NCI-H2107 treated with DMSO at 0.1 percent for 48 hours (cell line): ENCODE measurements around the gene NHLRC2.

Experiments
- DNase-seq: peaks from one replicate; lab custom pipeline; 2025; ENCODE audit not compliant: unreplicated experiment; lab: John Stamatoyannopoulos, UW

The NHLRC2 gene

DNA sequence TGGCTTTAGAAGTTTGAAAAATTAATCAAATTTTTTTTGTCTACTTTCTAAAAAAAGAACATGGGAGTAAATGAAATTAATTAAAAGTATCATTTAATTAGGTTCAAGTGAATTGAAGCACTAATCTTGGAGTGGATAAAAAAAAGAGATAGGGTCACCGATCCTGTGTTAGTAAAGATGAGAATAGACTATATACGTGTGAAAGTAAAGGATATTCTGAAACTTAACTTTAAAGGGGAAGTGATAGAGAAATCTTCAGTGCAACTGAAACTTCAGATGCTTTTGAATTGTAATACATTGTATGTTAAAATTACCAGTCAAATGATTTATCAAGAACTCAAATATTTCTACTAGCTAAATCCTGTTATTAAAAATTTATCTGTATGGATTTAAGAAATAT is 4.8 kb downstream of the NHLRC2 start:
- DNase-seq = no peak

DNA sequence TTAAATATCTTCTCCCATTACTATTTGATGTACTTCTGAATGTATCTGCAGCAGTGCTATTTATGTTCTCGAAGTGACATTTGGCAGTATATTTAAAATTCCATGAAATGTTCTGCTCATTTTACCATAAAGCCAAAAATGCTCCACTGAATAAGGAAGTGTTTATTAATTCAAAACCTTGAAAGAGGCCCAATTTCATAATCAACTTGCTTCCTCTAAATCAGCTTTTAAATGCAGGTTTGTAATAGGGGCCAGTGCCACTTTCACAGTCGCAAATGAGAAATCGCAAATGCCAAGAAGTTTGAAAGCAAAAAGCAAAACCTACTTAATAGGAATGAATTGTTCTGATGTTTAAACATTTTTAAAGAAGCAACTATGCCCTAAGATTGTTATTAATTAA is 11.4 kb downstream of the NHLRC2 start:
- no peak for DNase-seq

DNA sequence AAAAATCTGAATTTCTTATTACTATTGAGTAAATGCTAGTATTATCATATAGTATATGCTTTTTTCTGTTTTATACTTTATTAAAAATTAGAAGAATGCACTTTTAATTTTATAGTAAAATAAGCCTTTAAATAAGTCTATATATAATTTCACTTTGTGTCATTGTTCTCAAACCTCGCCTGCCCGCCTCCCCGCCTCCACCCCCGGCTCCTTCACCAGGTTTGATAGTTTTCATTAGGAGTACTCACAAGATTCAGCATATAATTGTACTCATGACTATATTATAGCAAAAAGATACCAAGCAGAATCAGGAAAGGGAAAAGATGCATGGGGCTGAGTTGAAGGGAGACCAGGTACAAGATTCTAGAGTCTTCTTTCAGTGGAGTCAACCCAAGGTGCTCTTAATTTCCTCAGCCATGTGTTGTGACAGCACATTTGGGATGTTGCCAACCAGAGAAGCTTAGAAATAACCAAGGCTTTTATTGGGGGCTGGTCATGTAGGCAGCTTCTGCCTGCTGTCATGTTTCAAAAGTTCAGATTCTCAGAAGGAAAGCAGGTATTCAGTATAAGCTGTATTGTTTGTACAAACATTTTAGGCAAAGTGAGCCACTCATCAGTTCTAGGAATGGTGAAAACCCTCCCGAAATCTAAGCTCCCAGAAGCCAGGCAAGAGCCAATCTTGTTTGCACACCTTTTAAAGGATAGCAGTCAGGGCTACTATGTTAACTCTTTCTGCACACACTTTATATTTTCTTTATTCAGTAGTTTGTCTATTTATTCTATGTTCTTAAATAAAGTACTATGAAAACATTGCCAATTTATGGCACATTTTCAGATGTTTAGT is 12.3 kb downstream of the NHLRC2 start:
- DNase-seq = no peak

DNA sequence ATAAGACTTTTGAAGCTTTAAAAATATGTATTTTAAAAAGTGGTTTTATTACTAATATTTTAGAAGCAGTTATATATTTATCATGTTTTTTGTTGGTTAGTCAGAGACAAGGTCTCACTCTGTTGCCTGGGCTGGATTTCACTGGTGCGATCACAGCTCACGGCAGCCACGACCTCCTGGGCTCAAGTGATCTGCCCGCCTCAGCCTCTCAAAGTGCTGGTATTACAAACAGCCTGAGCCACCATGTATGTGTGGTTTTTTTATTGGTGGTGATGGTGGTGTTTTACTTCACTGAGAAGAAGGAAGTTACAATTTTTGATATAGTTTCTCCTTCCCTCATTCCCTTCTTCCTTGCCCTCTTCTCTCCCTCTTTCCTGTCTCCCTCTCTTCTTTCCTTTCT is 13.4 kb downstream of the NHLRC2 start:
- DNase-seq = no peak

DNA sequence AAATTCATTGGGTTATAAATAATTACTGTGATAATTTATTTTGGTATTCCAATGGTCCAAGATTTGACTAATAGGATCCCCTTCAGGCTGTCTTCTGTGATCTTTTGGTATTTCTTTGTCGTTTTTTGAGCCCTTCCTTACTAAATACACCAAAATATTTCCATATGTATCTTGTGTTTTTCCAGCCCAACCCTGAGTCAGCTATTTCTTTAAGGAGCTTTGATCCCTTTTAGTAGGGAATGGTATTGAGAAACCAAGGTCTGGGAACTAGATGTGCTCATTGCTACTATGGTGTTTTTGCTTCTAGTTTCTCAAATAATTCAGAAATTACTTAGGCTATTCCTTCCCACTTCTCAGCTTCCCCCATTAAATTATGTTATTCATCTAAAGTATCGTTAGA is 15.3 kb downstream of the NHLRC2 start:
- no peak for DNase-seq

DNA sequence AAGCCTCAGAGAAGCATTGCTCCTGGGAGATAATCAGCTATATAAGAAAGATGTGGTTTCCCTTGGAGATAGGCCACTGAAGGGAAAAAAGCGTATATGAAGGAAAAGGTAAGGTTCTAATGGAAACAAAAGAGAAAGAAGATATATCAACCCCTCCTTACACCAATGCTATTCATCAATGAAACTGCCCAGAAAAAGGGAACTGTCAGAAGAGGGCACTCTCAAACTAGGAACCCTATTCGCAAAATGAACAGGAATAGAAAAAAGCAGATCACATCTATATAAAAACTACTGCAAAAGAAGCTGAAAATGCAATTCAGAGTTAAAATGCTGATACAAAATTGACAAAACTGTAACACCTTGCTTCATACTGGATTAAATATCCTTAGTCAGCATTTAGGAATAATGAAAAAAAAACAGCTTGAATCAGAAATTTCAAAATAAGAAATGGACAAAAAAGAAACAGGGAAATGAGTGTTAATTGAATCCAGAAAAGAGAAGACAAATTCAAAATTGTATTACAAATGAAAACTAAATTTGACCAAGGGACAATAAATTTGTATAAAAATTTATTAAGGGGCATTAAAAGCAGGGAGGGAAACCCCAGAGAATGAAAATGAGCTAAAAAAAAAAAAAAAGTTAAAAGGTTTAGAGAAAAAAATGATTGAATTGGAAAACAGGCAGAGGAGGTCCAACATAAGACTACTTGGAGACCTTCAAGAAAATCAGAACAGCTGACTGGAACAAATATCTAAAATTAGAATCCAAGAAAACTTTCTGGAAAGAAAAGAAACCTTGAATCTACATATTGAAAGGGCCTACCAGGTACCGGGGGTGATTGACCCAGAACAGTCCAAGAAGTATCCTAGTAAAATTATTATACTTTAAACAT is 17.9 kb downstream of the NHLRC2 start:
- no peak for DNase-seq

DNA sequence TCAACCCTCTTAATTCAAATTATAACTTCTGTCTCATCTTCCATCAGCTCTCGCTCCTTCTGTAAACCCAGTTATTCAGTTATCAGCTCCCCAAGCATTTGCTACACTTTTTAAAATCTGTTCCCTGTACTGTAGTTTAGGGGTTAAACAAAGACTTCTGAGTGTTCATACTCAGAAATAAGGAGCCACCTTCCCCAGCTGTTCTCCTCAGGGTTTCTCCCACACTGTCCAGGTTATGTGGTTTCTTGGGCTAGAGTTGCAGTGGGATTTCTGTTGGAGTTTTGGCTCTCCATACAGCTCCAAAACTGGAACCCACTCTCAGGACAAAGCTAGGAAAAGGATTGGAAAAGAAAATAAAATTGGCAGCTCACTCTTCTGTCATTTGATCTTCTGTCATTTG is 20.8 kb downstream of the NHLRC2 start:
- DNase-seq = no peak

DNA sequence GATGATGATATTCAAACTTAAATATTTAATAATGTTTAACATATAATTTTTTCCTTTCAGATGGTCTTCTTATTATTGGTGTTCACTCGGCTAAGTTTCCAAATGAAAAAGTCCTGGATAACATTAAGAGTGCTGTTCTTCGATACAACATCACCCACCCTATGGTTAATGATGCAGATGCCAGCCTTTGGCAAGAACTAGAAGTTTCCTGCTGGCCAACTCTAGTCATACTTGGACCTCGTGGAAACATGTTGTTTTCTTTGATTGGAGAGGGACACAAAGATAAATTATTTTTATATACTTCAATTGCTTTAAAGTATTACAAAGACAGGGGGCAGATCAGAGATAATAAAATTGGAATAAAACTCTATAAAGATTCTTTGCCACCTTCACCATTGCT is 22.0 kb downstream of the NHLRC2 start:
- DNase-seq = no peak

DNA sequence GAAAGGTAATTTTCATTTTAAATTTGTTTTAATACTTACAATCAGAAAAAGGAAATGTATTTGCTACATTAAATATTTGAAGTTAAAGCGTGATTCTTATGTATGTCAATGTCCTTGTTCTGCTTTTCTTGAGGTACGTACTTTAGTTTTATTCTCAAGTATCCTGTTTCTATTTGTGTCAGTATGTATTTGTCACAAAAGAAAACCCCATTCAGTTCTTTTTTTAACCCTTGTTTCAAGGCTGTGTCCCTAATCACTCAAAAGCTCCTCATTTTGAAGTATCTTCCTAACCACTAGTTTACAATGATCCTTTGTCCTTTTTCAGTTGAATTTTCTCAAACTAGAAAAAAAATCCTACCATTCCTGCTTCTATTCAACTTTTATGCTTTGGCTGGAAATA is 25.2 kb downstream of the NHLRC2 start:
- no peak for DNase-seq

DNA sequence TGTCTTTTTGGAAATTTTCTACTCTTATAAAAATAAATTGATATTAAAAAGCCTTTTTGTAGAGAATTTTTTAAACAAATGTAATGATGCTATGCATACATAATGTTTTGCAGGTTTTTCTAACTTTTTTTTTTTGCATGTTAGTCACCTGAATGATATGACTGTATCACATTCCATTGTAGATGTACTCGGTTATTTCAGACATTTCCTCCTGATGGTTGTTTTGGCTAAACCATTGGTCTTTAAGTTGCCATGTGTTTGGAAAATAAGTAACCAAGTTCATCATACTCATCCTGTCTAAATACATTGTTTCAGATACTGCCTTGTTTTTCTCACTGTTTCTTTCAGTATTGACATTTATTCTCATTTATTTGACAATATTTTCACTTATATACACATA is 25.8 kb downstream of the NHLRC2 start:
- DNase-seq = no peak

DNA sequence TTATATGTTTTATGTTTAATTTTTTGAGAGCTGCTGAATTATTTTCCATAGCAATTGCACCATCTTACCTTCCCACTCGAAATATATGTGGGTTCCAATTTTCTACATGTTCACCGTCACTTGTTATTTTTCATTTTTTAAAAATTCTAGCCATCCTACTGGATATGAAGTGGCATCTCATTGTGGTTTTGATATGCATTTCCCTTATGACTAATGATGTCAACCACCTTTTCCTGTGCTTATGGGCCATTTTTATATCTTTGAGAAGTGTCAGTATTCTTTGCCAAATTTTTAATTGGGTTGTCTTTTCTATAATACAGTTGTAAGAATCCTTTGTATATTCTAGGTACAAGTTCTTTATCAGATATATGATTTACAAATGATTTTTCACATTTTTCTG is 27.8 kb downstream of the NHLRC2 start:
- DNase-seq = no peak

DNA sequence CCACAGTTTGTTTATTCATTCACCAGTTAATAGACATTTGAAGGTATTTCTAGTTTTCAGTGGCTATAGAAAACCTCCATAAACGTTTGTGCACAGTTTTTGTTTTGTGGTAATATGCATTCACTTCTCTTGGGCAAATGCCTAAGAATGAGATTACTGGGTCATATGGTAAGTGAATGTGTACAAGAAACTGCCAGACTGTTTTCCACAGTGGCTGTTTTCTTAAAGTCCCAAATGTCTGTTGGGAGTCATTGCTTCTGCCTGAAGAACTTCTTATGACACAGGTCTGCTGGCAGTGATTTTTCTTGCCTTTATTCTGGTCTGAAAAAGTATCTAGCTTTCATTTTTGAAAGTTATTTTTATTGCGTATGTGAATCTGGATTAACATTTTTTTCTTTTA is 35.5 kb downstream of the NHLRC2 start:
- no peak for DNase-seq

DNA sequence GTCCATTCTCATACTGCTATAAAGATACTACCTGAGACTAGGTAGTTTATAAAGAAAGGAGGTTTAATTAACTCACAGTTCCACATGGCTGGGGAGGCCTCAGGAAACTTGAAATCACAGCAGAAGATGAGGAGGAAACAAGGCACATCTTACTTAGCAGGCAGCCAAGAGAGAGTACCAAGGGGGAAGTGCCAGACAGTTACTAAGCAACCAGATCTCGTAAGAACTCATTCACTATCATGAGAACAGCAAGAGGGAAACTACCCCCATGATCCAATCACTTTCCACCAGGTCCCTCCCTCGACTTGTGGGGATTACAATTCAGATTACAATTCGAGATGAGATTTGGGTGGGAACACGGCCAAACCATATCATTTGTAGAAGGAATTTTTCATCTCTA is 36.3 kb downstream of the NHLRC2 start:
- no peak for DNase-seq

DNA sequence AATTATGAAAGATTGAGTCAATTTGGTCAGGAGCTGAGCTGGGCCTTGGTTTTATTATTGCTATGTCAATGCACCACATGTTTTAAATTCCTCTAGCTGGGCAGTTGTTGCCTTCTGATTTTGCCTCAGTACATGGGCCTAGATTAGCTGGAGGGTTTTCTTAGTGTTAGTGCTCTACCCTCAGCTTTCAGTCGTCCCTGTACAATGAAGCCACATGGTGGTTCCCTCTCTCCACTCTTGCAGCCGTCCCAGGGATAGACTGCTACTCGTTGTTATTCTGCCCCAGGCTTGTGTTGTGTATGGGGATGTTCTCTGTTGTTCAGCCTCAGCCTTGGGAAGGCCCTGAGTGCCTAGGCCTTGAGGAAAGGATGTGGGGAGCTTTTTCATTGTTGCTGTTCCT is 37.0 kb downstream of the NHLRC2 start:
- DNase-seq = no peak

DNA sequence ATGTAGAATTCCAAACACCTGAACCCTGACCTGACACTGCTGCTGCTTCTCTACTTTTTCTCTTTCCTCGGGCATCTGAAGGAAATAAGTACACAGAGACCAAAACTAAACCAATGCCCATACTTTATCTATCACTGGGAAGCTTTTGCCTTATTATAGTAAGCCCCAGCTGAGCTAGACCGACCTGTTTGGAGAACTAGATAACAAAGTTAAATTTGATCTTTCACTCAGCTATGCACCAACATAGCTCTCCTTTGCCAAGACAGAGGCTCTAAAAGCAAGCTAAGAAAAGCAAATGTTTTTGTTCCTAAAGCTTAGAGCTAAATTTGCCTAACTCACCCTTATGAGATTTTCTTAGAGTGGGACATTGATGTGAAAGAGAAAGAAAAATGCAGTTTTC is 39.1 kb downstream of the NHLRC2 start:
- no peak for DNase-seq

DNA sequence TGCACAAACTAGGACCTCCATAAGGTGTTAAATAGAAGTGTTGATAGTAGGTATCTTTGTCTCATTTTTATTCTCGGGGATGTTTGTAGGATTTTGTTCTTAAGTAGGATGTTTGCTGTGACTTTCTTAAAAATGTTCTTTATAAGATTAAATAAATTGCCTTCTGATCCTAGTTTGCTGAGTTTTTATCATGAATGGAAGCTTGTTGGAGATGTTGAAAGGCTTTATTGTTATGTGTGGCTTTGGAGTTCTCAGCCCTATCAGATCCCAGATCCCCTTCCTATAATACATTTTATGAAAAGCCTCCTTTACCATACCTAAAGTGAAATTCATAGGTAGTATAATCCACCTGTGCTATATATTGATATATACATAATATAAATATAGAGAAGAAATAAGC is 40.1 kb downstream of the NHLRC2 start:
- DNase-seq = no peak

DNA sequence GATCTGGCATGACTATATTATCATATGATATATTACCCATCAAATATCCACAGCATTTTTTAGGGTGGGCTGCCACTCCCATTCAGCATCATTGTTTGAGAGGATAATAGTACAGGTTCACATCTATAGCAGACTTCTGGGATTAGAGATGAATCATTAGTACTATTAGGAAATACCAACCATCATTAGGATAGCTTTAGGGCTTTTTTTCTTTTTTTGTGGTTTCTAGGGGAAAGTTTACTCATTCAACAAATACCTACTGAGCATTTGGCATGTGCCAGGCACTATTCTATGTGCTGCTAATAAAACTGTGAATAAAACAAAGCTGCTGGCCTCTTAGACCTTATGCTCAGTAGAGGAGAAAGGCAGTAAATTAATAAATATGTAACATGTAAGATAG is 40.6 kb downstream of the NHLRC2 start:
- DNase-seq = no peak

DNA sequence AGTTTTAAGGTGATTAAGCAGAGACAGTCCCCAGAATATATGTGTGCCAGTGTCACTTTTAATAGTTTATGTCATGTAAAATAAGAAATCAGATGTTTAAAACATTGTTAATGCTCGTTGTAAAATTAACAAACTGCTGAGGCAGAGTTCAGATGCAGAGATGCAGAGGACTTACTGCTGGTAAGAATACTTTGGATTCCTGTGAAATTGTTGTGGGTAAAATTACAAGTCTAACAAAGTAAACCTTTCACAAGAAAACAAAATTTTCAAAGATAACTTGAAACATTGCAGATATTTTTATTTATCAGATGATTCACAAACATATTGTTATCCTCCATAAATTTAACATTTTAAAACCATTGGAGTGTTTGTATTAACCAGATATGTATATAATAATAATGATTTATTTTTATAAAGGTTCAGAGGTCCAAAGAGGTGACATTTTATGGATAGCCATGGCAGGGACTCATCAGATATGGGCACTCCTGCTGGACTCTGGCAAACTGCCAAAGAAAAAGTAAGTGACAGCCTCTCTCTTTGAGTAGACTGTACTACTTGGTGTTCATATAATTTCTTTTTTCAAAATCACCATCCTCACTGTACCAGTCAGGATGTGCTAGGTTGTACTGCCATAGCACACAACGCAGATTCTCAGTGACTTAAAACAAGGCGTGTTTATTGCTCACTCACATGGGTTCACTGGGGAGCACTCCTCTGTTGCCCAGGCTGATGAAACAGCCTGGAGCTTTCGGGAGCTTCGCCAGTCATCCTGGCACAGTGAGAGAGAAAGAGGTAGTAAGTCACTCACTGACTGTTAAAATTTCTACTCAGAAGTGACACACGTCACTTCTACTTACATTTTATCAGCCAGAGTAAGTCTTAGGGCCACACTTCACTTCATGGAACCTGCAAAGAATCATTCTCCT is 43.5 kb downstream of the NHLRC2 start:
- no peak for DNase-seq

DNA sequence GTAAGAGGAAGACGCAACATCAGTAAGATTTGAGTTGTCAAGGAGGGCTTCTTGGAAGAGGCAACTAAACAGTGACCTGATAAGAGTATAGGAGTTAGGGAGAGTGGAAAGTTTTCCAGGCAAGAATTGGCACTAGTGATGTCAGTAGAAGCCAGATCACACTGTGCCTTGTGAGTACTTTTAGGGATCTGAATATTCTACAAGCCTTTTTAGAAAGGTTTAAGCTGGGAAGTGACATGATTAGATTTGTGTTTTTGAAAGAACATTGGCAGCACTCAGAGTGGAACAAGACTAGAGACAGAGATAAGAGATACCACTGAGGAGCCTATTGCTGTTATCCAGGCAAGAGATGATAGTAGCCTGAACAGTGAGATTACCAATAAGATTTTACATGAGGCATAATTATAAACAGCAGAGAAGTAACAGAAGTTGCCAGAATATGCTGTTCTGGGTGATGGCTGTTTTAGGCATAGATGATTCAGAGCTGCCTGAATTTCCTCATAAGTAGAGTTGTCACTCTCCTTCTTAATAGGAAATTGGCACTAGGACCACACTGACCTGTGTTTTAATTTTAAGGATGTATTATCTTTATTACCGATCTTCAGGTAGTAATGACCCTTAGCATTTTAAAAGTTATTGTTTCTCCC is 45.6 kb downstream of the NHLRC2 start:
- no peak for DNase-seq

DNA sequence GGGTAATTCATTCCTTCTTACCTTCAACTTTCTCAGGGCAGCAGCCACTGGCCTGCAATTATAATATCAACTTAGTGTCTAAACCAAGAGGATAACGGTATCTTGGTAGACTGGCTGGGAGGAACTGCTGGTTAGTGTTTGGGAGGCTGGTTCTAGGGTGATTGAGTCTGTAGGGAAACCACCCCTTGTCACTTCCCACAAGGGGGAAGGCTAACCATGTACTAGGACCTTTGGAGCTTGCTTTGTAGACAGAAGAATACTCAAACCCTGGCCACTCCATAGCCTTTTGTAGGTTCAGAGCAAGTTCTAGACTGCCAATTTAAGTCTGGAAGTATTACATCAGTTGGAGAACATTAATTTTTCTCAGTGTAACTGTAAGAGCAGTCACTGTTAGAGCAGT is 51.3 kb downstream of the NHLRC2 start:
- no peak for DNase-seq

DNA sequence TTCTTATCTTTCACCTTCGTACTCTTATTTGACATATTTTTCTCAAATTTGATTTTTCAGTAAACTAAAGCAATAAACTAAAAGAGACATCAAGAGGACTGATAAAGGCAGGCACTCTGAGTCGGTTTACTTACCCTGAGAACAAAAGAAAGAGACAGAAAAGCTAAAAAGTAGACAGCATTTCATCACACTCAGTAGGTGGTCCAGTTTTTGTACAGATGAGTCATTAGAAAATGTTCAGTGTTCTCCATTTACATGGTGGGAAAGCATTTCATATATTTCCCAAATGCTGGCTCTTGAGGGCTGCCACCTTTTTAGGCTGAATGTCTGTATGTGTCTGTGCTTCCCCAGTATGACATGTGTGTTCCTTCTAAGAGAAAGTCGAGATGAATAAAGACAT is 52.7 kb downstream of the NHLRC2 start:
- no peak for DNase-seq
